Common myeloid progenitor, CD34-positive (primary cell): ENCODE results near the gene C16orf46.

ENCODE experiments used
- CTCF ChIA-PET: fragments of 350-600 bp; sonication (Branson Sonifier 250); formaldehyde crosslinking; loops from one replicate; lab custom pipeline; 2021; ENCODE audit warnings: antibody characterized with exemption; lab: Charles Lee
- POLR2A ChIA-PET: fragments of 350-600 bp; sonication (Branson Sonifier 250); formaldehyde crosslinking; loops from one replicate; lab custom pipeline; 2021; ENCODE audit warnings: antibody characterized with exemption; lab: Charles Lee
- DNase-seq, 3 donors: peaks; one replicate each; pipeline versions ENCODE4 v3.0.0 to v3.0.0-alpha.2; 2013
- H3K27ac ChIP-seq, 2 experiments: 1 replicate in 1 of 2; 2 replicates in 1 of 2; pipeline ENCODE4 v1.7.0; 2013; ENCODE audit warnings: inconsistent platforms in 2 of 2, low read length in 2 of 2, mild to moderate bottlenecking in 2 of 2, low read depth in 1 of 2, moderate library complexity in 1 of 2; ENCODE audit not compliant: severe bottlenecking in 2 of 2, insufficient read depth in 1 of 2, poor library complexity in 1 of 2
- H3K27me3 ChIP-seq, 5 experiments: replicated peaks in 2 of 5; 1 replicate in 3 of 5; 2 replicates in 2 of 5; pipeline versions ENCODE4 v1.6.1 to v1.7.0; 2013; ENCODE audit warnings: low read length in 4 of 5, mild to moderate bottlenecking in 2 of 5, moderate library complexity in 2 of 5, inconsistent platforms in 1 of 5; ENCODE audit not compliant: insufficient read depth in 5 of 5, control insufficient read depth in 4 of 5
- H3K36me3 ChIP-seq, 4 experiments: 1 replicate in 2 of 4; 2 replicates in 2 of 4; pipeline versions ENCODE4 v1.6.1 to v1.7.0; 2013; ENCODE audit warnings: low read length in 3 of 4, control low read depth in 1 of 4, mild to moderate bottlenecking in 1 of 4; ENCODE audit not compliant: control insufficient read depth in 4 of 4, insufficient read depth in 4 of 4
- H3K4me1 ChIP-seq, 4 experiments: 1 replicate in 3 of 4; 2 replicates in 1 of 4; pipeline versions ENCODE4 v1.6.1 to v1.7.1; 2013; ENCODE audit warnings: low read length in 3 of 4, mild to moderate bottlenecking in 3 of 4, control low read depth in 1 of 4, inconsistent platforms in 1 of 4, moderate library complexity in 1 of 4; ENCODE audit not compliant: control insufficient read depth in 4 of 4, insufficient read depth in 4 of 4; ENCODE audit errors: control extremely low read depth in 1 of 4
- H3K4me3 ChIP-seq, 7 experiments: 1 replicate in 4 of 7; 2 replicates in 3 of 7; pipeline versions ENCODE4 v1.5.1 to v1.7.0; 2013; ENCODE audit warnings: mild to moderate bottlenecking in 7 of 7, low read length in 6 of 7, moderate library complexity in 6 of 7, inconsistent platforms in 2 of 7, low read depth in 2 of 7, control low read depth in 1 of 7; ENCODE audit not compliant: insufficient read depth in 4 of 7, control insufficient read depth in 1 of 7; ENCODE audit errors: extremely low read depth in 1 of 7
- H3K9me3 ChIP-seq, 5 experiments: 1 replicate in 4 of 5; 2 replicates in 1 of 5; pipeline versions ENCODE4 v1.6.1 to v1.7.1; 2013; ENCODE audit warnings: low read length in 4 of 5, mild to moderate bottlenecking in 2 of 5, inconsistent platforms in 1 of 5, low read depth in 1 of 5, moderate library complexity in 1 of 5; ENCODE audit not compliant: control insufficient read depth in 4 of 5, insufficient read depth in 2 of 5; ENCODE audit errors: control extremely low read depth in 1 of 5
- WGBS: methylation state at CpG from one replicate; pipeline ENCODE4 v1.1.5; 2013; ENCODE audit not compliant: insufficient coverage; 5-methylcytosine and 5-hydroxymethylcytosine counted together

Gene C16orf46

GRCh38 chr16:81066681-81067080 lies 10.4 kb downstream of the C16orf46 start:
- CTCF ChIA-PET, result no interaction called here
- H3K36me3 ChIP-seq, result no peaks in the 10 kb centered on the region
- H3K9me3 ChIP-seq, result no peaks in the 10 kb centered on the region
- WGBS, result no CpG with 5 or more reads among the region's 4 CpGs
- DNase-seq, result no peak
- H3K4me1 ChIP-seq, result no peaks in the 10 kb centered on the region
- POLR2A ChIA-PET, result interaction anchor here (0.7 kb wide), 1 partner anchor 52 kb away, joined by 3 read pairs; no protein-coding TSS in a partner anchor
- H3K27me3 ChIP-seq, result no peaks in the 10 kb centered on the region
- H3K4me3 ChIP-seq, result no peak overlapping the region
- H3K27ac ChIP-seq, result no peak overlapping the region

DNA sequence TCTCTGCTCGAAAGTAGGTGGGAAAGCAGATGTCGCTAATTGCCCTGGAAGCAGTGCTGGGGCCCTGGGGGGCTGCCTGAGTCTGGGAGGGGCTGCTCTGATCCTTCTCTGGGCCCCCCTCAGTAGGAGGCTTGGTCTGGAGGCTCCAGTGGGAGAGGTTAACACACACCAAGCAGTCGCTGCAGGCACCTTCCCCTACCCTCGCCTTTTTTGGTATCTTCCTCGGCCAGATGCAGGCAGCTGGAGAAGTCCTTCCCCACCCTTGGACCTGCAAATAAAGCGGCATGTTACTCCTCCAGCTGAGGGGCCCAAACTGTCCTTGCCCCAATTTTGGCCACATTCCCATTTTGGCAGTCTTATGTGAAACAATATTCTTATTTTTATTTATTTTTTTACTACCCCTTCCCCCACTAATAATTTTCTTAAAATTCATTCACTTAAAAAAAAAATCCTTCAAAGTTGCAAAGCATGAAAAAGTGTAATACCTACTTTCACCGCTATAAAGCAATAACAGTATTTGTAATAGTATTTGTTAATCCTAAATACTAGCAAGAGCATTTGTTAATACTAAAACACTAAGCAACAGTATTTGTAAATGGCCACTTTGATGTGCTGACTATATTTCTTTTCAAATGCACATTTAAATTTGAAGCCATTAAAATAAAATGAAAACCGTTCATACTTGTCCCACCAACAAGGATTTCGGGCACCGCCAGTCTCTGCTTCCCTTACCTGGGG lies 15.0 kb downstream of the C16orf46 start:
- no peaks in the 10 kb centered on the region for H3K9me3 ChIP-seq
- no peaks in the 10 kb centered on the region for H3K4me1 ChIP-seq
- H3K36me3 ChIP-seq, result no peaks in the 10 kb centered on the region
- no peak overlapping the region for H3K4me3 ChIP-seq
- no peak for DNase-seq
- no peaks in the 10 kb centered on the region for H3K27me3 ChIP-seq
- CTCF ChIA-PET, result no interaction called here
- WGBS, result 92% methylated on average over 6 of the region's 10 CpGs
- H3K27ac ChIP-seq, result no peak overlapping the region
- POLR2A ChIA-PET, result no interaction called here

GRCh38 chr16:81061307-81061640 lies 15.8 kb downstream of the C16orf46 start:
- H3K4me3 ChIP-seq, result no peak overlapping the region
- CTCF ChIA-PET, result no interaction called here
- WGBS, result 97% methylated on average over 6 of the region's 10 CpGs

DNA sequence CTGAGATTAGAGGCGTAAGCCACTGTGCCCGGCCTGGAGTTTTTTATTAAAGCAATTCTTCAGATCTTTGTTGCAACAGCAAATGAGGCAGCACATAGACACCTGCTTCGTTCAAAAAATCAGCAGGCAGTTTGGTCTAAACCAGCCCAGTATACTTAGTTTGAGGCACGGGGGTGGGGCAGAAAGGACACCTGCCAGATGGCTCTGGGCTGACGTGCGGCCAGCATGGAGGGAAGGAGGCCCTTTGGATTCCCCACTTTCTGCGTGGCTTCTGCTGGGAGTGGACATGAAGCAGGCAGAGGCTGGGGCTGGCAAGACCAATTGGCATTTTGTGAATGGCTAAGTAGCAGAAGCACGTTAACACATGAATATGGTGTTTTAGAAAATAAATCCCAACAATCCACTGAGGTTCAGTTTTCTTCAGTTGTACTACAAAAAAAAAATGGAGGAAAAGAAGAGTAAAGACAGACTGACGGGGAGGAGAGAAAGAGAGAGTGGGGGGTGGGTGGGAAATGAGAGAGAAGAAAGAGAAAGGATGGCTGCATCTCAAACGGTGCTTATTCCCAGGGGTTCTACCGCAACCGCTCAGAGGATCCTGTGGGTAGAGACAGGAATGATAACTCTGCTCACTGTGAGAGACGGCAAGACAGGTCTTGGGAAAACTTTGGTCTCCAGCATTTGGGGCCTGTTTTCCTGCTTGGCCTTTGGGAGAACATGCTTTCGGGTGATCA lies 16.3 kb downstream of the C16orf46 start:
- H3K27me3 ChIP-seq, result no peaks in the 10 kb centered on the region
- POLR2A ChIA-PET, result no interaction called here
- no peak overlapping the region for H3K4me3 ChIP-seq
- no peaks in the 10 kb centered on the region for H3K9me3 ChIP-seq
- CTCF ChIA-PET, result no interaction called here
- no peaks in the 10 kb centered on the region for H3K4me1 ChIP-seq
- DNase-seq, result no peak
- no peak overlapping the region for H3K27ac ChIP-seq
- 90% methylated on average over 12 of the region's 14 CpGs for WGBS
- H3K36me3 ChIP-seq, result no peaks in the 10 kb centered on the region

More at GRCh38 chr16:81061307-81061640, 15.8 kb downstream of the C16orf46 start:
- Histone ChIP-seq H3K4me1 (no peaks in the 10 kb centered on the region), H3K27ac (no peak overlapping the region), H3K9me3 (no peaks in the 10 kb centered on the region), H3K27me3 (no peaks in the 10 kb centered on the region), H3K36me3 (no peaks in the 10 kb centered on the region)
- POLR2A ChIA-PET, result no interaction called here
- DNase-seq, result no peak

DNA sequence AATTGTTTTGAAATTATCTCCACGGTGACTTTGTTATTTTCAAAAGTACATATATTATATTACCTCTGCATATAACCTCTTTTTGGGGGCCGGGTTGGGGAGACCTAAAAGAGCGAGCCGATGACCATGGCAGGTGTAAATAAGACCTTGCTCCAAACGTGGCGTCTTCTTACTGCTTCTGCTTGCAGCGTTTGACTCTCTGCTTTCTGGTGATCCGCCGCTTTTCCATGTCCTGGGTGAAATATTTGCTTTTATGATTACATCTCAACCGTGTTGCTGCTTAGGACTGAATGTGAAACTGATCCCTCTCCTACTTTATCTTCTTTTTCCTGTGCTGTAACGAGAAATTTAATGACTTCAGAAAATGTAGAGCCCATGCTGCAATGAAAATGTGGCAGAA lies 23.3 kb downstream of the C16orf46 start:
- no peak overlapping the region for H3K4me3 ChIP-seq
- ChIA-PET POLR2A (no interaction called here), CTCF (no interaction called here)
- H3K27ac ChIP-seq, result no peak overlapping the region
- H3K27me3 ChIP-seq, result no peaks in the 10 kb centered on the region
- no peaks in the 10 kb centered on the region for H3K4me1 ChIP-seq
- DNase-seq, result no peak
- WGBS, result 95% methylated on average over 9 of the region's 11 CpGs
- peaks cover 0 to 11% (median 3%) of the 10 kb centered on the region in 5 experiments for H3K9me3 ChIP-seq
- no peaks in the 10 kb centered on the region for H3K36me3 ChIP-seq

DNA sequence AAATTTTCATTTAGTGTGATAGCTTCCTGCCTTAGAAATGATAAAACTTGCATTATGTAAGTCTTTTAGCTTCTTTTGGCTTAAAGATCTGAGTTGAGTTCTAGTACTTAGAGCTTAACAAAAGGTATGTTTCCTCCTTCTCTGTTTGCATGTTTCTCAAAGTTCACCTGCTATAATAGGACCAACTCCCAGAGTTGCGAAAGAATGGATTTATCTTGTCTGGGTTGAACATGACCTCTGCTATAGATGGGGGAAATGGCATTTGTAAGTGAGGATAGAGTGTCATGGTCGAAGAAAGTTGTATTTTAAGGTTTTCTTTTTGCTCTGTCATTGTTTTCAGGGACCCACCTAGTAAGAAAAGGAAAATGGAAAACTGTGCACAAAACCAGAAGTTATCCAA lies 34.2 kb downstream of the C16orf46 start:
- no peak overlapping the region for H3K27ac ChIP-seq
- no peaks in the 10 kb centered on the region for H3K27me3 ChIP-seq
- 100% methylated on average over 1 of the region's 2 CpGs for WGBS
- no peak overlapping the region for H3K4me3 ChIP-seq
- ChIA-PET CTCF (no interaction called here), POLR2A (no interaction called here)
- H3K9me3 ChIP-seq, result peaks cover 0 to 1% (median under 1%) of the 10 kb centered on the region in 5 experiments
- peaks cover 0 to 2% (median 0%) of the 10 kb centered on the region in 4 experiments for H3K4me1 ChIP-seq
- DNase-seq, result no peak
- H3K36me3 ChIP-seq, result peaks cover 20 to 58% (median 40%) of the 10 kb centered on the region in 4 experiments

- peaks cover 0 to 10% (median 5%) of the 10 kb centered on the region in 4 experiments for H3K4me1 ChIP-seq
- ChIA-PET CTCF (no interaction called here), POLR2A (no interaction called here)
Observed at GRCh38 chr16:81041696-81042095, 35.3 kb downstream of the C16orf46 start.

More at GRCh38 chr16:81041696-81042095, 35.3 kb downstream of the C16orf46 start:
- WGBS, result 100% methylated on average over 4 of the region's 4 CpGs
- Histone ChIP-seq H3K27me3 (no peaks in the 10 kb centered on the region), H3K27ac (no peak overlapping the region), H3K9me3 (no peaks in the 10 kb centered on the region), H3K36me3 (peaks cover 20 to 58% (median 40%) of the 10 kb centered on the region in 4 experiments), H3K4me3 (no peak overlapping the region)
- DNase-seq, result no peak
